Measurements from ENCODE around the gene TARS2.

TARS2 gene

GRCh38 chr1:150530491-150531159, 43.4 kb downstream of the TARS2 start:
- no peak for TF ChIP-seq MAX (IDR thresholded peaks at IDR 0.05)
- no peak for TF ChIP-seq REST (IDR thresholded peaks at IDR 0.05; ENCODE audit: low read depth)
- TF ChIP-seq CREB1 (IDR thresholded peaks at IDR 0.05; ENCODE audit: low read depth) = no peak
- no peak for TF ChIP-seq YY1 (IDR thresholded peaks at IDR 0.05; ENCODE audit: low read depth)
- no peak for TF ChIP-seq FOXM1 (IDR thresholded peaks at IDR 0.05; ENCODE audit: borderline replicate concordance, low read depth)
- TF ChIP-seq EP300 (IDR thresholded peaks at IDR 0.05; ENCODE audit: borderline replicate concordance) = no peak
- TF ChIP-seq RAD21 (IDR thresholded peaks at IDR 0.05; ENCODE audit: low read depth) = no peak
- TF ChIP-seq, protein P1, sequence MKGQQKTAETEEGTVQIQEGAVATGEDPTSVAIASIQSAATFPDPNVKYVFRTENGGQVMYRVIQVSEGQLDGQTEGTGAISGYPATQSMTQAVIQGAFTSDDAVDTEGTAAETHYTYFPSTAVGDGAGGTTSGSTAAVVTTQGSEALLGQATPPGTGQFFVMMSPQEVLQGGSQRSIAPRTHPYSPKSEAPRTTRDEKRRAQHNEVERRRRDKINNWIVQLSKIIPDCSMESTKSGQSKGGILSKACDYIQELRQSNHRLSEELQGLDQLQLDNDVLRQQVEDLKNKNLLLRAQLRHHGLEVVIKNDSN (IDR thresholded peaks at IDR 0.05) = no peak
- TF ChIP-seq EGR1 (IDR thresholded peaks at IDR 0.05) = no peak
- no peak for TF ChIP-seq NFIC (IDR thresholded peaks at IDR 0.05)
- TF ChIP-seq ZBTB7A (IDR thresholded peaks at IDR 0.05; ENCODE audit: low read depth) = no peak

DNA sequence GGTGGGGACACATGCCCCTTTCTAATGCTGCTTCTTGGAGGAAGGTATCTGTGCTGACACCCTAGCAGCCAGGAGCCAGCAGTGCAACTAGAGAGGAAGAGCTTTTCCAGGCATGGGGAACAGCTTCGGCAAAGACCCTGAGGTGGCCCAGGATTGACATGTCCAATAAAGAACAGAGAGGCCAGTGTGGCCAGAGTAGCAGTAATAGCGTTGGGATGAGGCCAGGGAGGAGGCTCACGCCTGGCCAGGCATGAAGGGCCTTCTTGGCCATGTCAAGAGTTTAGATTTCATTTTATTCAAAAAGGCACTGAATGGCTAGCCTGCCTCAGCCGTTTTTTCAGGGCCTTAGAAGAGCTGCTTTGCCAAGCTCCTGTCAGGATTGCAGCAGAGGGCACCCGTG, 45.6 kb downstream of the TARS2 start:
- no peak for TF ChIP-seq ZBTB7A (IDR thresholded peaks at IDR 0.05; ENCODE audit: low read depth)
- no peak for TF ChIP-seq MAX (IDR thresholded peaks at IDR 0.05)
- TF ChIP-seq YY1 (IDR thresholded peaks at IDR 0.05; ENCODE audit: low read depth) = no peak
- no peak for TF ChIP-seq TAF1 (IDR thresholded peaks at IDR 0.05; ENCODE audit: low read depth)
- no peak for TF ChIP-seq EP300 (IDR thresholded peaks at IDR 0.05; ENCODE audit: borderline replicate concordance)
- TF ChIP-seq TEAD4 (IDR thresholded peaks at IDR 0.05) = no peak
- no peak for TF ChIP-seq CREB1 (IDR thresholded peaks at IDR 0.05; ENCODE audit: low read depth)
- TF ChIP-seq RAD21 (IDR thresholded peaks at IDR 0.05; ENCODE audit: low read depth) = no peak
- no peak for TF ChIP-seq TCF12 (IDR thresholded peaks at IDR 0.05; ENCODE audit: low read depth)
- TF ChIP-seq, protein P1 (IDR thresholded peaks at IDR 0.05) = no peak
- TF ChIP-seq CEBPB (IDR thresholded peaks at IDR 0.05) = no peak
- no peak for TF ChIP-seq NFIC (IDR thresholded peaks at IDR 0.05)
- no peak for TF ChIP-seq REST (IDR thresholded peaks at IDR 0.05; ENCODE audit: low read depth)
- no peak for TF ChIP-seq EGR1 (IDR thresholded peaks at IDR 0.05)
- no peak for TF ChIP-seq FOXM1 (IDR thresholded peaks at IDR 0.05; ENCODE audit: borderline replicate concordance, low read depth)

DNA sequence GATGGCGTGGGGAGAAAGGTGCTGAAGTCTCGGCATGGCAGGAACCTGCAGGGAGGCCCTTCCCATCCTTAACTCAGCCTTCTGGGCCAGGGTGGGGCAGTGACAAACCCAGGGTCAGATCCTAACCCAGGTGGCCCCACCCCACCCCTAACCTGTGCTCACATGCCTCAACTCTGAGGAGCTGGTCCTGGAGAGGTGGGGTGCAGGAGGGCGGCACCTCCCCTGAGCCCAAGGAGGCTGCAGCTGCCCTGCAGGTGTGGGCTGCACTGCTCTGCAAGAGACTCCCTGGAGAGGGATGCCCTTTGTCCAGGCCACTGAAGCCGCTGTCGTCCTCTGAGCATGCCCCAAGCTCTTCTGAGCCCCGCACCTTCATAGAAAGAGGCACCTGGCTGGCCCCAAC, 46.8 kb downstream of the TARS2 start:
- TF ChIP-seq CEBPB (IDR thresholded peaks at IDR 0.05) (no peak), TCF12 (IDR thresholded peaks at IDR 0.05; ENCODE audit: low read depth) (no peak), EP300 (IDR thresholded peaks at IDR 0.05; ENCODE audit: borderline replicate concordance) (no peak), YY1 (IDR thresholded peaks at IDR 0.05; ENCODE audit: low read depth) (no peak), REST (IDR thresholded peaks at IDR 0.05; ENCODE audit: low read depth) (no peak), CREB1 (IDR thresholded peaks at IDR 0.05; ENCODE audit: low read depth) (no peak), MAX (IDR thresholded peaks at IDR 0.05) (no peak), RAD21 (IDR thresholded peaks at IDR 0.05; ENCODE audit: low read depth) (no peak), TEAD4 (IDR thresholded peaks at IDR 0.05) (no peak), NFIC (IDR thresholded peaks at IDR 0.05) (no peak), ZBTB7A (IDR thresholded peaks at IDR 0.05; ENCODE audit: low read depth) (no peak), TAF1 (IDR thresholded peaks at IDR 0.05; ENCODE audit: low read depth) (no peak), FOXM1 (IDR thresholded peaks at IDR 0.05; ENCODE audit: borderline replicate concordance, low read depth) (no peak), EGR1 (IDR thresholded peaks at IDR 0.05) (no peak)
- TF ChIP-seq, protein P1 (IDR thresholded peaks at IDR 0.05) = no peak
